ENCODE measurements around the gene BOD1L1. TPM values are rescaled to one million over a fixed set of nuclear protein-coding genes. Genes with fewer than 3 reads are reported as not detected.

The BOD1L1 gene
- total RNA-seq, 1 experiment from 2014 or later, result 37.2 TPM

- intact Hi-C loops (cut with micrococcal nuclease; ENCODE audit: unreplicated experiment), result loop anchor here (2.0 kb wide), 1 partner anchor 48 kb away; no protein-coding TSS in a partner anchor
- POLR2A ChIA-PET, result no interaction called here
- Histone ChIP-seq H3K36me3 (ENCODE audit: control insufficient read depth, insufficient read depth, low read length) (peaks cover 2% of the 10 kb centered on the region), H3K27me3 (replicated peaks; ENCODE audit: control insufficient read depth, insufficient read depth, low read length) (no peaks in the 10 kb centered on the region), H3K4me3 (ENCODE audit: low read depth, low read length) (no peak overlapping the region), H3K4me1 (peaks cover 34% of the 10 kb centered on the region), H3K9me3 (no peaks in the 10 kb centered on the region)
- peak in 1 of 2 experiments; percentile 18 for DNase-seq
- TF ChIP-seq, protein P1, sequence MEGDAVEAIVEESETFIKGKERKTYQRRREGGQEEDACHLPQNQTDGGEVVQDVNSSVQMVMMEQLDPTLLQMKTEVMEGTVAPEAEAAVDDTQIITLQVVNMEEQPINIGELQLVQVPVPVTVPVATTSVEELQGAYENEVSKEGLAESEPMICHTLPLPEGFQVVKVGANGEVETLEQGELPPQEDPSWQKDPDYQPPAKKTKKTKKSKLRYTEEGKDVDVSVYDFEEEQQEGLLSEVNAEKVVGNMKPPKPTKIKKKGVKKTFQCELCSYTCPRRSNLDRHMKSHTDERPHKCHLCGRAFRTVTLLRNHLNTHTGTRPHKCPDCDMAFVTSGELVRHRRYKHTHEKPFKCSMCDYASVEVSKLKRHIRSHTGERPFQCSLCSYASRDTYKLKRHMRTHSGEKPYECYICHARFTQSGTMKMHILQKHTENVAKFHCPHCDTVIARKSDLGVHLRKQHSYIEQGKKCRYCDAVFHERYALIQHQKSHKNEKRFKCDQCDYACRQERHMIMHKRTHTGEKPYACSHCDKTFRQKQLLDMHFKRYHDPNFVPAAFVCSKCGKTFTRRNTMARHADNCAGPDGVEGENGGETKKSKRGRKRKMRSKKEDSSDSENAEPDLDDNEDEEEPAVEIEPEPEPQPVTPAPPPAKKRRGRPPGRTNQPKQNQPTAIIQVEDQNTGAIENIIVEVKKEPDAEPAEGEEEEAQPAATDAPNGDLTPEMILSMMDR (IDR thresholded peaks at IDR 0.05; ENCODE audit: insufficient read depth in 1 of 2, low read depth in 1 of 2, low read length in 1 of 2, severe bottlenecking in 1 of 2, unreplicated experiment in 1 of 2), result peak; percentile 11 to 22
- Mint-ChIP-seq H3K4me1 (ENCODE audit: low read depth, unreplicated experiment) (peaks cover 10% of the 10 kb centered on the region), H3K27ac (ENCODE audit: unreplicated experiment) (no peak overlapping the region), H3K27me3 (ENCODE audit: insufficient read depth, unreplicated experiment) (no peaks in the 10 kb centered on the region), H3K4me3 (ENCODE audit: unreplicated experiment) (no peak overlapping the region), H3K9me3 (ENCODE audit: unreplicated experiment) (no peaks in the 10 kb centered on the region), H3K36me3 (ENCODE audit: insufficient read depth, unreplicated experiment) (peaks cover 60% of the 10 kb centered on the region)
- BruUV-seq (replicated peaks), result no TSS peak
- CTCF ChIA-PET, result no interaction called here
Observed at GRCh38 chr4:13599159-13599558, 28.4 kb downstream of the BOD1L1 start.

- BruUV-seq (replicated peaks), result no TSS peak
- CTCF ChIA-PET, result no interaction called here
- Histone ChIP-seq H3K36me3 (ENCODE audit: control insufficient read depth, insufficient read depth, low read length) (peaks cover 2% of the 10 kb centered on the region), H3K4me3 (ENCODE audit: low read depth, low read length) (no peak overlapping the region), H3K9me3 (no peaks in the 10 kb centered on the region), H3K27me3 (replicated peaks; ENCODE audit: control insufficient read depth, insufficient read depth, low read length) (no peaks in the 10 kb centered on the region), H3K4me1 (peaks cover 34% of the 10 kb centered on the region)
- Mint-ChIP-seq H3K4me3 (ENCODE audit: unreplicated experiment) (no peak overlapping the region), H3K4me1 (ENCODE audit: low read depth, unreplicated experiment) (peaks cover 10% of the 10 kb centered on the region), H3K36me3 (ENCODE audit: insufficient read depth, unreplicated experiment) (peaks cover 49% of the 10 kb centered on the region), H3K9me3 (ENCODE audit: unreplicated experiment) (no peaks in the 10 kb centered on the region), H3K27me3 (ENCODE audit: insufficient read depth, unreplicated experiment) (no peaks in the 10 kb centered on the region), H3K27ac (ENCODE audit: unreplicated experiment) (peak overlapping the region; percentile 36)
- POLR2A ChIA-PET, result no interaction called here
- TF ChIP-seq, protein P1 (IDR thresholded peaks at IDR 0.05; ENCODE audit: insufficient read depth in 1 of 2, low read depth in 1 of 2, low read length in 1 of 2, severe bottlenecking in 1 of 2, unreplicated experiment in 1 of 2), result no peak
- intact Hi-C loops (cut with micrococcal nuclease; ENCODE audit: unreplicated experiment), result loop anchor here (1.0 to 2.0 kb wide), 2 partner anchors 30 to 47 kb away; partner anchors contain the start of gene BOD1L1
- no peak for DNase-seq
Observed at GRCh38 chr4:13597604-13598003, 29.9 kb downstream of the BOD1L1 start.

GRCh38 chr4:13597141-13597540, 30.4 kb downstream of the BOD1L1 start:
- ChIA-PET POLR2A (no interaction called here), CTCF (no interaction called here)
- Mint-ChIP-seq H3K27ac (ENCODE audit: unreplicated experiment) (peak overlapping the region; percentile 36), H3K4me3 (ENCODE audit: unreplicated experiment) (peak overlapping the region; percentile 10), H3K27me3 (ENCODE audit: insufficient read depth, unreplicated experiment) (no peaks in the 10 kb centered on the region), H3K4me1 (ENCODE audit: low read depth, unreplicated experiment) (peaks cover 10% of the 10 kb centered on the region), H3K9me3 (ENCODE audit: unreplicated experiment) (no peaks in the 10 kb centered on the region), H3K36me3 (ENCODE audit: insufficient read depth, unreplicated experiment) (peaks cover 48% of the 10 kb centered on the region)
- Histone ChIP-seq H3K36me3 (ENCODE audit: control insufficient read depth, insufficient read depth, low read length) (peaks cover under 1% of the 10 kb centered on the region), H3K4me1 (peaks cover 34% of the 10 kb centered on the region), H3K4me3 (ENCODE audit: low read depth, low read length) (no peak overlapping the region), H3K27me3 (replicated peaks; ENCODE audit: control insufficient read depth, insufficient read depth, low read length) (no peaks in the 10 kb centered on the region), H3K9me3 (no peaks in the 10 kb centered on the region)
- BruUV-seq (replicated peaks), result no TSS peak
- TF ChIP-seq, protein P1 (IDR thresholded peaks at IDR 0.05; ENCODE audit: insufficient read depth in 1 of 2, low read depth in 1 of 2, low read length in 1 of 2, severe bottlenecking in 1 of 2, unreplicated experiment in 1 of 2), result no peak
- intact Hi-C loops (cut with micrococcal nuclease; ENCODE audit: unreplicated experiment), result loop anchor here (1.0 kb wide), 1 partner anchor 30 kb away; the partner anchor contains the start of gene BOD1L1
- peak in 1 of 2 experiments; percentile 46 for DNase-seq

Measured in Caco-2 (cell line).